HG02588 (cell line): ENCODE results near the gene SERP2.

Experiments
- ATAC-seq: cut with Tn5 transposase; IDR thresholded peaks from one replicate; pipeline ENCODE4 v1.9.1; 2021; ENCODE audit warnings: mild to moderate bottlenecking, moderate library complexity; ENCODE audit not compliant: unreplicated experiment

SERP2 gene

GRCh38 chr13:44431150-44431549 is 57.5 kb downstream of the SERP2 start:
- ATAC-seq: no peak

GRCh38 chr13:44432650-44433049 is 59.0 kb downstream of the SERP2 start:
- no peak for ATAC-seq

- no peak for ATAC-seq
Observed at GRCh38 chr13:44433863-44434765, 60.5 kb downstream of the SERP2 start.

- no peak for ATAC-seq
Observed at GRCh38 chr13:44434766-44435141, 61.1 kb downstream of the SERP2 start.

- ATAC-seq: peak; percentile 73
Observed at GRCh38 chr13:44435142-44435918, 61.7 kb downstream of the SERP2 start.

- ATAC-seq: no peak
Observed at GRCh38 chr13:44435919-44436510, 62.4 kb downstream of the SERP2 start.

GRCh38 chr13:44436589-44437337 is 63.1 kb downstream of the SERP2 start:
- no peak for ATAC-seq

- no peak for ATAC-seq
Observed at GRCh38 chr13:44437356-44438233, 64.0 kb downstream of the SERP2 start.

- no peak for ATAC-seq
Observed at GRCh38 chr13:44438234-44438579, 64.6 kb downstream of the SERP2 start.

GRCh38 chr13:44439452-44440024 is 65.9 kb downstream of the SERP2 start:
- ATAC-seq: no peak

- ATAC-seq: no peak
Observed at GRCh38 chr13:44440046-44440608, 66.5 kb downstream of the SERP2 start.
